ENCODE results near the gene HIF1AN.

The HIF1AN gene

DNA sequence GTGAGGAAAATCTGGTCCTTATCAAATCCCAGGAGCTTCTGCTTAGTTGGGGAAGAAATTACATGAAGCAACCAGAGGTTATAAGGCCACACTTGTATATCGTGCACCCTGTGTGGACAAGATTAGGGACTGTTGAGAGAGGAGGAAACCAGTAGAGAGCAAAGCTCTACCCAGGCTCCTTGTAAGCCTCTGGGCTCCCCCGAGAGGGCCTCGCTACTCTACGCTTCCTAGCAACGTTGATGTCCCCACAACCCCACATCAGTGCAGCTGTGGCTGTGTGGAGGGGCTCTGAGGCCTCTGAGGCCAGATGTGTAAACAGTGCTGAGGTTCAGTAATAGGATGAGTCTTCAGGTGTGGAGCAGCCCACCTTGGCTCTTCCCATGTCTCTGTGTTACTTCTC lies 16.0 kb downstream of the HIF1AN start:
- TF ChIP-seq, protein P1, sequence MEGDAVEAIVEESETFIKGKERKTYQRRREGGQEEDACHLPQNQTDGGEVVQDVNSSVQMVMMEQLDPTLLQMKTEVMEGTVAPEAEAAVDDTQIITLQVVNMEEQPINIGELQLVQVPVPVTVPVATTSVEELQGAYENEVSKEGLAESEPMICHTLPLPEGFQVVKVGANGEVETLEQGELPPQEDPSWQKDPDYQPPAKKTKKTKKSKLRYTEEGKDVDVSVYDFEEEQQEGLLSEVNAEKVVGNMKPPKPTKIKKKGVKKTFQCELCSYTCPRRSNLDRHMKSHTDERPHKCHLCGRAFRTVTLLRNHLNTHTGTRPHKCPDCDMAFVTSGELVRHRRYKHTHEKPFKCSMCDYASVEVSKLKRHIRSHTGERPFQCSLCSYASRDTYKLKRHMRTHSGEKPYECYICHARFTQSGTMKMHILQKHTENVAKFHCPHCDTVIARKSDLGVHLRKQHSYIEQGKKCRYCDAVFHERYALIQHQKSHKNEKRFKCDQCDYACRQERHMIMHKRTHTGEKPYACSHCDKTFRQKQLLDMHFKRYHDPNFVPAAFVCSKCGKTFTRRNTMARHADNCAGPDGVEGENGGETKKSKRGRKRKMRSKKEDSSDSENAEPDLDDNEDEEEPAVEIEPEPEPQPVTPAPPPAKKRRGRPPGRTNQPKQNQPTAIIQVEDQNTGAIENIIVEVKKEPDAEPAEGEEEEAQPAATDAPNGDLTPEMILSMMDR (IDR thresholded peaks at IDR 0.05; ENCODE audit: low read depth, low read length), result no peak
- no peak overlapping the region for H3K4me3 ChIP-seq (ENCODE audit: low read depth, low read length)

DNA sequence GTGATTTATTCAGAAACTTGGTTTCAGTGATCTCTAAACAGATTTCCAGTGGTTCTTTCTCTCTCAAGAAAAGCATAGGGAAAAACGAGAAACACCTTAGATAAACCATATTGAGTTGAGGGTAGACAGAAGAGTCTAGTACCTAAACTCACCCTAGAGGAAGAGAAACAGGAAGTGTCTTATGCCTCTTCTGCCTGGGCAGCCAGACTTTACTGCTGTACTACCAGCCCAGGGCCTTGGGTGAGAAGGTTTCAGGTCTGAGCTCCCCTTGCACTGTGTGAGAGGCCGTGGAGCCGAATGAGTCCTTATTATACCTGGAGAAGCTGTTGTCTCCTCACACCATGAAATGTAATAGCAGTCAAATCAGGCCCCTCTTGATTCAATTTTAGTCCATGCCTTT lies 18.2 kb downstream of the HIF1AN start:
- TF ChIP-seq, protein P1 (IDR thresholded peaks at IDR 0.05; ENCODE audit: low read depth, low read length), result no peak
- H3K4me3 ChIP-seq (ENCODE audit: low read depth, low read length), result no peak overlapping the region

DNA sequence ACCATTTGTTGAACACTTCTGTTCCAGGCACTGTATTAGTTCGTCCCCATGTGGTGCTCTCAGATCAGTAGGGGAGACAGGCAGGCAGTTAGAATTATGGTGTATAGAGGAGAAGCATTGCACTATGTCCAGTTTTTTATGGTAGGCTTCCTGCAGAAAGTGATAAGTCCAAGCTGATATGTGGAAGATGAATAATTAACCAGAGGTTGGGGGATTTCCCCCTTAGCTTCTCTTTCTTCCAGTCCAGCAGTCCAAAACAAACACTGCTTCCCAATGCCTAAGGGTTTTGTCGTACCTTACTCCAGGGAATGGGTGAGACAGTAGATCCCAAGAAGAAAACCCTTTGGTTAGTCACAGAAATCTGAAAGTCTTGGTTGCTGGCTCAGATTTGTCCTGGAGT lies 19.2 kb downstream of the HIF1AN start:
- TF ChIP-seq, protein P1 (IDR thresholded peaks at IDR 0.05; ENCODE audit: low read depth, low read length), result no peak
- no peak overlapping the region for H3K4me3 ChIP-seq (ENCODE audit: low read depth, low read length)

DNA sequence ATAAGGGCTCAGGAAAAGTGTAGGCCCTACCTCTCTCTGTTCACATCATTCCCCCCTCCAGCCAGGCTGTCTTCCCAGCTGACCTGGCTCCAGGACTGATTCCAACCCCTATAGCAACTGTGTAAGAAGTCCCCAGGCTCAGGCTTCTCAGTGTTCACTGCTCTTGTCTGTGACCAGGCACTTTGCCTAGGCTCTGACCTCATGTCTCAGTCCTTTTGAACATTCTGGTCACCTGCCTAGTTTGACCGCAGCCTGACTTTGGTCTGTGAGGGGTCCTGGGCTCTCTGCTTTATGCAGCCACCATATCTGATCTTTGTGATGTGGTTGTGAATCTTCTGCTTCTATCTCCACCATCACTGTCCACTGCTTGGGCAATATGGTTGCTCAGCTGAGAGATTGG lies 24.5 kb downstream of the HIF1AN start:
- TF ChIP-seq, protein P1 (IDR thresholded peaks at IDR 0.05; ENCODE audit: low read depth, low read length), result no peak
- H3K4me3 ChIP-seq (ENCODE audit: low read depth, low read length), result no peak overlapping the region

- no peak overlapping the region for H3K4me3 ChIP-seq (ENCODE audit: low read depth, low read length)
- TF ChIP-seq, protein P1 (IDR thresholded peaks at IDR 0.05; ENCODE audit: low read depth, low read length), result no peak
Measured at GRCh38 chr10:100561005-100561404, 25.3 kb downstream of the HIF1AN start.

GRCh38 chr10:100562008-100562672 lies 26.4 kb downstream of the HIF1AN start:
- TF ChIP-seq, protein P1 (IDR thresholded peaks at IDR 0.05; ENCODE audit: low read depth, low read length), result peak; percentile 88

GRCh38 chr10:100565206-100565985 lies 29.7 kb downstream of the HIF1AN start:
- TF ChIP-seq, protein P1 (IDR thresholded peaks at IDR 0.05; ENCODE audit: low read depth, low read length), result no peak
- H3K4me3 ChIP-seq (ENCODE audit: low read depth, low read length), result no peak overlapping the region

More at GRCh38 chr10:100562008-100562672, 26.4 kb downstream of the HIF1AN start:
- H3K4me3 ChIP-seq (ENCODE audit: low read depth, low read length), result no peak overlapping the region
